GM18517 (cell line): ENCODE measurements around the gene MZT2B.
"Not testable (repeated sequence)": the region's sequence is repeated elsewhere in the genome, so short reads cannot be mapped to it uniquely, and the experiment has no call there.

ENCODE experiments used
- ATAC-seq: cut with Tn5 transposase; IDR thresholded peaks from one replicate; pipeline ENCODE4 v1.9.1; 2021; ENCODE audit warnings: mild to moderate bottlenecking, moderate library complexity; ENCODE audit not compliant: unreplicated experiment

The MZT2B gene

GRCh38 chr2:130152136-130152815 is 29.8 kb upstream of the MZT2B start:
- ATAC-seq, result not testable (repeated sequence)

- ATAC-seq, result no peak
These were observed 29.1 kb upstream of the MZT2B start for GRCh38 chr2:130152816-130153595.

DNA sequence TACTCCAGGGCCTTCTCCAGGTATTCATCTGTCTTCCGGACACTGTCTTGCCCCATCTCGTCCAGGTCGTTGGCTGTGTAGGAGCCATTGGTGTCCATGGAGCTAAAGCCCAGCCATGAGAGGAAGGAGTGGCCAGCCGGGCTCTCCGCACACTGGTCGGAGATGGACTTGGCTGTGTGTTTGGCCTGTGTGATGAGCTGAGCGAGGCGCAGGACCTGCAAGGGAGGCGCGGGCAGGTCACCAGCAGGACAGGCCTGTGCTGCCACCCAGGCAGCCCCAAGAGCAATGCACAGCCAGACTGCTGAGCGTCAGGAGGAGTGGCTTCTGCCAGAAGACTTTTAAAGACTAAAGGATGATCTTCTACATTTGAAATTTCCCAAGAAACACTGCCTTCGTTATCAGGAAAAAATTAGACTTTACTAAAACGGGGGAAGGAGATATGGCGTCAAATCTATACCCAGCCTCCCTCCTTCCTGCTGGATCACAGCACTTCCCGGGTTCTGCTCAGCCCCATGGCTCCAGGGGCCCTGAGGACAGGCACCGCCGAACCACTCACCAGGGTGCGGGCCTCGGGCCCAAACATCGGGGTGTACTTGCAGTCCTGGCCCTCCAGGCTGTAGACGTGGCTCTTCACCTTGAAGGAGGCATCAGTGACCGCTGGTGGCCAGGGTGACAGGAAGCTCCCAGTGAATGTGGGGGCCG is 28.2 kb upstream of the MZT2B start:
- not testable (repeated sequence) for ATAC-seq

DNA sequence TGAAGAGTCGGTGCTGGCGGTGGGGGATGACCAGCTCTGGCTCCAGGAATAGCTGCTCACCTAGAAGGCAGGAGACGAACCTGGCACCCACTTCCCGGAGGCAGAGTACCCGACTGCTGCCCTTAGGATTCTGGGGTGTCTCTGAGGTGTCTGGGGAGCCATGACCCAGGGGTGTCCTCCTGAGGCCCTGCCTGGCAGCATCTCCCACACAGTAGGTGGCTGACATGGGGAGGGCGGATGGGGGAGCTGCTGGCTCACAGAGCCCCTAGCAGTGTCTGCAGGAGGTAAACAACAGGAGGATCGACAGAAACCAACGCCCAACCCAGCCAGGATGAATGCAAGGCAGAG is 27.7 kb upstream of the MZT2B start:
- not testable (repeated sequence) for ATAC-seq

DNA sequence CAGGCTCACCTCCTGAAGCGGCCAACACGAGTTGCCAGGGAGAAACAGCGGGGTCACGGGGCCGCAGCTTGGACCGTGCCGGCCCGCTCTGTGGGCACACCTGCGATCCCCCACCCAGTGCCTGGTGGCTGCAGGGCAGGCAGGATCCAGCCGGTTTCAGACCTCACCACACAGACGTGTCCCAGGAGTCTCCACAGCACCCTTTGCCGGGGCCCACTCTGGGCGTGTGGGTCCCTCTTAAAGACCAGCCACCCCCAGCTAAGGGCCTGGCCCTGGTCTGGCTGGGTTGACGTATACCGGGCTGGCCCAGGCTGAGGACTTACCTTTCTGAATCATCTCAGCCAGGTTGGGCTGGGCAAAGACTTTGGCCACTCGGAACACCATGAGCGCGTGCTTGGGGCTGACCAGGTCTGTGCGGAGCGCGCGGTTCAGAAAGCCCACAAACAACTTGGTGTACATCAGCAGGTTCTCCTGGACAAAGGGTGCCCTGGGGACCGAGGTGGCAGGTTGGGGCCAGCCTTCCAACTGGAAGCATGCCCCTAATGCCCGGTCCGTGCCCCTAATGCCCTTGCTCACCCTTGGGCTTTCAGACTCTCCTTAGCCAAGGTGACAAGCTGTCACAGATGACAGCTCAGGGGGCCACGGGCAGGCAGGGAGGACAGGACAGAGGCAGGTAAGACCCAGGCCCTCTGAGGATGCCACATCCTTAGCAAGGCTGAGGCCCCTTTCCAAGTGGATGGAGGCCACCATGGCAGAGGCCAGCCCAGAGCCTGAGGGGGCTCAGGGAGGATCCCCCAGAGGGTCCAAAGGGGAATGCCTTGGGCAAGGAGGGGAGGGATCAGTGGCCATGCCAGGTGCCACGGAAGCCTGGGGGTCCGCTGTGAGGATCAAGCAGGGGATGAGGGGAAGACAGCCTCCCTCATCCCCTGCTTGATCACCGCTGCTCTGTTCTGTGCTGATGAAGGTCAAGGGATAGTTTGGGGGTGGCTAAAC is 27.0 kb upstream of the MZT2B start:
- no peak for ATAC-seq

DNA sequence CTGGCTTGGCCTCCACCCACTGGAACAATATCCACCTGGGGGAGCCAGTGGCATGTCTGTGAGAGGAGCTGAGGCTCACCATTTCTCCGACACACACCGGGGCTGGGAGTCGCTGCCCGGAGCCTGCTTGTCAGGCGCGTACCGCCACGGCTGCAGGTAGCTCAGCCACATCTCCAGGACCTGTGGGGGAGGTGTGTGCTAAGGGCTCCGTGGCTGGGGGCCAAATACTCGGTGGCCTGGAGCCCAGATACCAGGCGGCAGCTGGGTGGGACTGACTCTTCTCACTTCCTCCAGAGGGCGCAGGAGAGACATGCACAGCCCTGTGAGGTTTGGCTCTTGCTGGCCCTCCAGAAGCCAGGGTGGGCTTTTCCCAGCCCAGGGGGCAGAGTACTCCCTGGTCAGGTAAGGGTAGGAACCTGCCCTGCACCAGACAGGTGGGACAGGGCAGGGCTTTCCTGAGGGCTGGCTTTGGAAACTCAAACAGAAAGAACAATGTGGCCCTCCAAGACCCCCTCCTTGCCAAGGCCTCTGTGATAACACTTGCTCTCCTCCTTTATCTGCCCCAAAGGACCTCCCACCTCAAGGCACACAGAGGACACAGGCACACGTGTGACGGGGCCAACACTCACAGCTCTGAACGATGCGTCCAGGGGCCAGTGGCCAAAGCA is 26.0 kb upstream of the MZT2B start:
- ATAC-seq, result not testable (repeated sequence)

DNA sequence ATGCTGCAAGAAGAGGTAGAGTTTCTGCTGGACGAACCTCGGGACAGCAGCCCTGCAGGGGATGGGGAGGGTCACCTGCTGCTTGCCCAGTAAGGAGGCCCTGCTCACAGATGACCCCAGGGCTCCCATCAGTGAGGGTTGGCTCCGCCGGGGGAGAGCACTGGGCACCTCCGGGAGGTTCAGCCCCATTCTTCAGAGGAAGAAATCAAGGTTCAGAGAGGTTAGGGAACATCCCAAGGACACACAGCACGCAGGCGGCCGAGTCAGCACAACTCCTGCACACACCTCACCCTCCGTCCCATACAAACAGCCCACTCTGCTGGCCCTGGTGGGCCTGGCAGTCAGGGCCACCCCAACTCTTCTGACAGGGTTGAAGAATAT is 25.4 kb upstream of the MZT2B start:
- no peak for ATAC-seq

DNA sequence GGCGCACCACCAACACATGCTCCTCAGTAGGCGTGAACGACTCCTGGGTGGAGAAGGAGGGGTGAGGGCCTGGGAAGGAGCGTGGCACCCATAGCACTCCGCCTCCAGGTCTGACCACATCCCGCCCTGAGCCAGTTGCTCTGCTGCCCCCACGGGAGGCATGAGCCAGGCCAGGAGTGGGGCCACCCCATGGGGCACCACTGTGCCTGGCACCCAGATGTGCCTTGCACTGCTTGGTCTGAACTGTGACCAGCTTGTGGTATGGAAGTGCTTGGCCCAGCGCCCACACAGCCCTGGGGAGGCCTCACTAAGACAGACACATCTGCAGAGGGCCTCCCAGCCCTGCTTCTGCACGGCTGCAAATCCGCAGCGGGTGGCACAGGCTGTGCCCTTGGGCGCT is 24.7 kb upstream of the MZT2B start:
- peak; percentile 36 for ATAC-seq

- ATAC-seq, result peak; percentile 90
These were observed 24.1 kb upstream of the MZT2B start for GRCh38 chr2:130157825-130158514.

GRCh38 chr2:130158631-130159030 is 23.4 kb upstream of the MZT2B start:
- no peak for ATAC-seq

DNA sequence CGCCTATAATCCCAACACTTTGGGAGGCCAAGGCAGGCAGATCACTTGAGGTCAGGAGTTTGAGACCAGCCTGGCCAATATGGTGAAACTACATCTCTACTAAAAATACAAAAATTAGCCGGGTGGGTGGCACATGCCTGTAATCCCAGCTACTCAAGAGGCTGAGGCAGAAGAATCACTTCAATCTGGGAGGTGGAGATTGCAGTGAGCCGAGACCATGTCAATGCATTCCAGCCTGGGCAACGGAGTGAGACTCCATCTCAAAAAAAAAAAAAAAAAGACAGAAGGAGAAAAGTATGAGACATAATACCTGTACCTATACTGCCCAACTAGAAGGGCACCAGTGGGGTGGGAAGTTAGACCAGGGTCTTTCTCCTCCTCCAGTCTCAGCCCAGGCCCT is 22.7 kb upstream of the MZT2B start:
- ATAC-seq, result not testable (repeated sequence)

DNA sequence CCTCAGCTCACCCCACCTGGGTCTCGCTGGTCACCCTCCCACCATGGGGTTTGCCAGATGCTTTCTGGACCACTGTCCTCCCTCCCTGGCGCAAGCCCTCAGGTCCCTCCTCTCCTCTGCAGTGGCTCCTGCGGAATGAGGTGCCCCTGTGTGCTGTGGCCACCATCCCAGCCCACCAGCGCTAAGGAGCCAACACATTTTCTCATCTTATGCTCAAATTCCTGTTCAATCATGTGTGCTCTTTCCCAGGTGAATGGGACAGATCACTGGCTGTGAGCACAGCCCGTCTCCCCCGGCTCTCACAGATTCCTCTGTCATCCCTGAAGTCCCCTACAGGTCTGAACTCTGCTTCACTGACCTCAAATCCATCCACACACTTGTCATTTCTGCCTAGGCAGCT is 21.9 kb upstream of the MZT2B start:
- ATAC-seq, result no peak

- ATAC-seq, result not testable (repeated sequence)
These were observed 21.0 kb upstream of the MZT2B start for GRCh38 chr2:130160838-130161705.

- not testable (repeated sequence) for ATAC-seq
These were observed 19.6 kb upstream of the MZT2B start for GRCh38 chr2:130162486-130162885.

DNA sequence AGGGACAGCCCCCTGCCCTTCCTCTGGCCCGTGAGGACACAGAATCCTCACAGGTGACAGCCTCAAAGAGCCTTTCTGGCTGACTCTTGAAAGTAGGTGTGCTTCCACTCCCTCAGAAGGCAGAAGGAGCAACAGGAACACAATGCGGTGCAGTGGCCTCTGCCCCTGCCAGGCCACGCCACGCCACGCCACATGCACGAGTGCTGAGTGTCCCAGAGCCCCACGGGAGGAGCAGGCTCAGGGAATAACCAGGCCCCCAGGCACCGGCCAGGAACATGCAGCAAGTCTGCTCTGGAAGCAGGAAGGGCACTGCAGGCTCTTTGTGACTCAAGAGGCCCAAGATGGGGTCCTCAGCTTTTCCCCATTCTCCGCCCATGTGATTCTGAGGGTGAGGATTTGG is 19.1 kb upstream of the MZT2B start:
- ATAC-seq, result no peak

- ATAC-seq, result no peak
These were observed 16.6 kb upstream of the MZT2B start for GRCh38 chr2:130165293-130166016.

DNA sequence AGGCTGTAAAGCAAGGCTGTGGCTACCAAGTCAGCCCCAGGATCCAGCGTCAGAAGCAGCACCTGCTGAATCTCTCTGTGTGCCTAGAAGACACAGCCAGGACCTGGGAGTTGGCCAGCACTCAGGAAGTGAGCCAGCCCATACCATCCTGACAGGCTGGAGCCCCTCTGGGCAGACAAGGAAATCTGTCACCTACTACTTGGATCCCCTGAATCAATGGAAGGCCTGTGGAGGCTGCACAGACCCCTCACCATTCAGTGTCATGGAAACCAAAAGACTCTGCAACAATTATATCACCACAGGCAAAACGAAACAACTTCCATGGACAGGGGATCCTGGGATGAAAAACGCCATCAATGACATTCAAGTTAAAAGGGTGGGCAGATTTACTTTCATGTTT is 15.5 kb upstream of the MZT2B start:
- not testable (repeated sequence) for ATAC-seq

GRCh38 chr2:130169163-130169562 is 12.9 kb upstream of the MZT2B start:
- ATAC-seq, result not testable (repeated sequence)
